H9 (cell line): ENCODE data around the gene AGPAT2. TPM values are rescaled to one million over a fixed set of nuclear protein-coding genes. Genes with fewer than 3 reads are reported as not detected.
A peak's percentile ranks its signal among the peaks of the same experiment; 100 is the strongest.

Experiments used
- DNase-seq: peaks from one replicate; pipeline ENCODE4 v3.0.0-alpha.2; 2017
- H2AFZ ChIP-seq: one replicate; pipeline ENCODE4 v1.6.1; 2013; ENCODE audit warnings: mild to moderate bottlenecking, low read length, control low read depth, moderate library complexity
- H2AK5ac ChIP-seq: 2 replicates; pipeline ENCODE4 v1.6.1; 2013; ENCODE audit warnings: low read length, control low read depth, mixed read lengths; ENCODE audit not compliant: insufficient read length
- H2BK120ac ChIP-seq: one replicate; pipeline ENCODE4 v1.6.1; 2013; ENCODE audit warnings: low read depth, mild to moderate bottlenecking, low read length, control low read depth, inconsistent platforms; ENCODE audit not compliant: poor library complexity, severe bottlenecking
- H2BK12ac ChIP-seq: 2 replicates; pipeline ENCODE4 v1.6.1; 2013; ENCODE audit warnings: low read length, control low read depth, mixed read lengths, low read depth; ENCODE audit not compliant: insufficient read length
- H2BK15ac ChIP-seq: 2 replicates; pipeline ENCODE4 v1.6.1; 2013; ENCODE audit warnings: low read depth, low read length, control low read depth
- H2BK20ac ChIP-seq: one replicate; pipeline ENCODE4 v1.6.1; 2013; ENCODE audit warnings: low read depth, mild to moderate bottlenecking, low read length, control low read depth, inconsistent platforms; ENCODE audit not compliant: poor library complexity, severe bottlenecking
- H2BK5ac ChIP-seq: 2 replicates; pipeline ENCODE4 v1.6.1; 2013; ENCODE audit warnings: low read length, control low read depth, mixed read lengths; ENCODE audit not compliant: insufficient read length
- H3K14ac ChIP-seq: 2 replicates; pipeline ENCODE4 v1.6.1; 2013; ENCODE audit warnings: low read length, control low read depth; ENCODE audit not compliant: insufficient read depth
- H3K18ac ChIP-seq: 2 replicates; pipeline ENCODE4 v1.6.1; 2013; ENCODE audit warnings: low read depth, mild to moderate bottlenecking, mixed read lengths, low read length, control low read depth; ENCODE audit not compliant: insufficient read length
- H3K23ac ChIP-seq: 2 replicates; pipeline ENCODE4 v1.6.1; 2013; ENCODE audit warnings: low read length, control low read depth, mixed read lengths, low read depth; ENCODE audit not compliant: insufficient read length
- H3K23me2 ChIP-seq: 2 replicates; pipeline ENCODE4 v1.6.1; 2013; ENCODE audit warnings: low read depth, mild to moderate bottlenecking, mixed read lengths, low read length, control low read depth; ENCODE audit not compliant: insufficient read length, poor library complexity, severe bottlenecking
- H3K27ac ChIP-seq: 2 replicates; pipeline ENCODE4 v1.5.1; 2013; ENCODE audit warnings: low read length, control low read depth, mixed read lengths, low read depth; ENCODE audit not compliant: insufficient read length
- H3K27me3 ChIP-seq: 2 replicates; pipeline ENCODE4 v1.6.1; 2013; ENCODE audit warnings: low read length, control low read depth, inconsistent platforms; ENCODE audit not compliant: insufficient read depth
- H3K4ac ChIP-seq: 2 replicates; pipeline ENCODE4 v1.6.1; 2013; ENCODE audit warnings: low read depth, mild to moderate bottlenecking, control low read depth, inconsistent platforms, low read length, moderate library complexity
- H3K4me1 ChIP-seq: 2 replicates; pipeline ENCODE4 v1.6.1; 2013; ENCODE audit warnings: low read length, control low read depth, inconsistent platforms; ENCODE audit not compliant: insufficient read depth
- H3K4me2 ChIP-seq: 2 replicates; pipeline ENCODE4 v1.6.1; 2013; ENCODE audit warnings: low read length, control low read depth, mixed read lengths; ENCODE audit not compliant: insufficient read length, insufficient read depth
- H3K56ac ChIP-seq: 2 replicates; pipeline ENCODE4 v1.6.1; 2013; ENCODE audit warnings: low read depth, mild to moderate bottlenecking, mixed read lengths, low read length, control low read depth; ENCODE audit not compliant: insufficient read length
- H3K79me1 ChIP-seq: 2 replicates; pipeline ENCODE4 v1.6.1; 2013; ENCODE audit warnings: low read depth, mild to moderate bottlenecking, moderate library complexity, low read length, control low read depth, inconsistent platforms; ENCODE audit not compliant: insufficient read depth, poor library complexity, severe bottlenecking
- H3K79me2 ChIP-seq: 2 replicates; pipeline ENCODE4 v1.6.1; 2013; ENCODE audit warnings: low read length, control low read depth, inconsistent platforms; ENCODE audit not compliant: insufficient read depth
- H3K9ac ChIP-seq: 2 replicates; pipeline ENCODE4 v1.6.1; 2013; ENCODE audit warnings: low read length, control low read depth, mixed read lengths; ENCODE audit not compliant: insufficient read length; ENCODE audit errors: extremely low read depth
- H3K9me3 ChIP-seq: one replicate; pipeline ENCODE4 v1.6.1; 2013; ENCODE audit warnings: low read depth, low read length, inconsistent platforms; ENCODE audit not compliant: control insufficient read depth
- H3T11ph ChIP-seq: one replicate; pipeline ENCODE4 v1.6.1; 2013; ENCODE audit warnings: mild to moderate bottlenecking, low read length, control low read depth, inconsistent platforms
- H4K20me1 ChIP-seq: one replicate; pipeline ENCODE4 v1.6.1; 2013; ENCODE audit not compliant: control insufficient read depth, insufficient read length, insufficient read depth
- H4K5ac ChIP-seq: 2 replicates; pipeline ENCODE4 v1.6.1; 2013; ENCODE audit warnings: low read depth, mild to moderate bottlenecking, mixed read lengths, low read length, control low read depth; ENCODE audit not compliant: insufficient read length
- H4K8ac ChIP-seq: replicated peaks from 2 replicates; pipeline ENCODE4 v1.6.1; 2013; ENCODE audit warnings: low read length, control low read depth, mixed read lengths, low read depth; ENCODE audit not compliant: insufficient read length
- H4K91ac ChIP-seq: 2 replicates; pipeline ENCODE4 v1.6.1; 2013; ENCODE audit warnings: low read depth, mild to moderate bottlenecking, moderate library complexity, mixed read lengths, low read length, control low read depth; ENCODE audit not compliant: insufficient read length
- H3K27ac Mint-ChIP-seq, 3 experiments: 2 replicates in 2 of 3; 3 replicates in 1 of 3; pipeline ENCODE4 v1.8.0; 2020 to 2021; ENCODE audit warnings: mixed read lengths in 3 of 3, mild to moderate bottlenecking in 1 of 3, moderate library complexity in 1 of 3
- H3K27me3 Mint-ChIP-seq: 2 replicates; pipeline ENCODE4 v1.8.0; 2021; ENCODE audit warnings: low read depth, mild to moderate bottlenecking, moderate library complexity, mixed read lengths
- H3K36me3 Mint-ChIP-seq, 3 experiments: 2 replicates in 2 of 3; 3 replicates in 1 of 3; pipeline ENCODE4 v1.8.0; 2020 to 2021; ENCODE audit warnings: low read depth in 3 of 3, mixed read lengths in 3 of 3; ENCODE audit not compliant: insufficient read depth in 1 of 3
- H3K4me1 Mint-ChIP-seq, 2 experiments: 2 replicates each; pipeline ENCODE4 v1.8.0; 2020; ENCODE audit warnings: mixed read lengths in 2 of 2
- H3K4me3 Mint-ChIP-seq, 2 experiments: 2 replicates in 1 of 2; 3 replicates in 1 of 2; pipeline ENCODE4 v1.8.0; 2020 to 2021; ENCODE audit warnings: mild to moderate bottlenecking in 2 of 2, mixed read lengths in 2 of 2, moderate library complexity in 1 of 2
- H3K9me3 Mint-ChIP-seq, 2 experiments: 2 replicates in 1 of 2; 3 replicates in 1 of 2; pipeline ENCODE4 v1.8.0; 2020; ENCODE audit warnings: mild to moderate bottlenecking in 2 of 2, mixed read lengths in 2 of 2, moderate library complexity in 1 of 2
- WGBS: extraction: QIAGEN DNeasy Blood & Tissue Kit; methylation state at CpG from one replicate; pipeline ENCODE4 v1.1.7; 2013; ENCODE audit warnings: missing lambda C conversion rate, low lambda C conversion rate, mixed read lengths; ENCODE audit not compliant: insufficient read length; ENCODE audit errors: extremely low coverage; 5-methylcytosine and 5-hydroxymethylcytosine counted together
- total RNA-seq: library from RNA; stranded (reverse); gene quantifications from 2 replicates; pipeline ENCODE4 v1.2.1, GENCODE V29; 2021
- TF ChIP-seq, protein P1 (sequence below): fragments of 200-600 bp; sonication (generic); conservative IDR thresholded peaks from 3 replicates; pipeline ENCODE4 v1.8.0; 2021; ENCODE audit warnings: antibody characterized with exemption, mild to moderate bottlenecking

The AGPAT2 gene
- total RNA-seq, 1 experiment from 2014 or later, result 29.7 TPM

DNA sequence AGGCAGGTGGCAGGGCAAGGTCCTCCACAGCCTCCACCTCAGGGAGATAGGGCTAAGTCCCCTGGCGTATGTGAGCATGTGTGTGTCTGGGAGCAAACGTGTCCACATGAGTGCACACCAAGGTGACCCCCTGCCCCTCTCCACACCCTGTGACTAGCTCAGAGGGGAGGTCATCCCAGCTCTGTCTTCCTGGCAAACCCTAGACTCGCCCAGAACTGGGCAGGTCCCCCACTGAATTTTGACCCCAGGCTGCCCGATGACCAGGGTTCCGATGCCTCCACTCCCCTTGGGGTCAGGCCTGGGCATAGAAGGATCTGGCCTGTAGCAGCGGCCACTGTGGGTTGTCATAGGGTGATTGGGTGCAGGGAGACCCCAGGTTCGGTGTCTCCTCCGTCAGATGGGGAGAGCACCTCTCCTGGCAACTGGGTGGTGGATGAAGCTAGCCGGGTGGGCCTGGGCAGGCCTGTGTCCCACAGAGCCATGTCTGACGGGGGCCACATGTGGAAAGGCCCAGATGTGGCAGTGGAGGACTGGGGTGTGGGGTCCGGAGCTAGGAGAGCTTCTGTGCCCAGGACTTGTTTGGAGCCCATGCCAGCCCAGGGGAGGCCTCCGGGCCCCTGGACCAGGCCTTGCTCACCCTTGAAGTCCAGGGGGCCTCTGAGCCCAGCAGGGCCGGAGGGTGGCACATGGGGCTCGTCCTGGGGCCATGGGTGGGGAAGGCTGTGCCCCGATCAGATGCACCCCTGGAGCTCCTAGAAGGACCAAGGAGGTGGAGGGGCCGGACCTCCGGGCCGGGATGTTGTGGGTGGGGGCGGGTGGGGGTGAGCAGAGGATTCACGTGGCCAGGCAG lies 31.3 kb upstream of the AGPAT2 start:
- H3K4me3 Mint-ChIP-seq, result no peak overlapping the region
- H3K9me3 ChIP-seq, result no peaks in the 10 kb centered on the region
- no peak for DNase-seq
- H3K23me2 ChIP-seq, result no peaks in the 10 kb centered on the region
- peaks cover 3 to 15% (median 6%) of the 10 kb centered on the region in 3 experiments; a peak in 5 of 7 replicates for H3K36me3 Mint-ChIP-seq
- no peak overlapping the region for H4K8ac ChIP-seq
- H2BK15ac ChIP-seq, result no peak overlapping the region
- no peak overlapping the region for H2BK5ac ChIP-seq
- H2AK5ac ChIP-seq, result no peak overlapping the region
- no peak overlapping the region for H3K56ac ChIP-seq
- H3K27ac ChIP-seq, result no peak overlapping the region
- H2AFZ ChIP-seq, result no peak overlapping the region
- H3K79me2 ChIP-seq, result peaks cover 4% of the 10 kb centered on the region; the same call in 1 of the 2 replicates
- no peaks in the 10 kb centered on the region; the same call in 1 of the 2 replicates for H3K27me3 Mint-ChIP-seq
- no peak overlapping the region for H3K18ac ChIP-seq
- H3K4me1 ChIP-seq, result no peaks in the 10 kb centered on the region; the same call in 1 of the 2 replicates
- H3T11ph ChIP-seq, result no peak overlapping the region
- no peaks in the 10 kb centered on the region for H4K20me1 ChIP-seq
- WGBS, result no CpG with 5 or more reads among the region's 20 CpGs
- no peak overlapping the region for H4K91ac ChIP-seq
- H3K4me2 ChIP-seq, result no peak overlapping the region
- H3K4me1 Mint-ChIP-seq, result peaks cover 3 to 11% of the 10 kb centered on the region in 2 experiments; a peak in 2 of 4 replicates
- H3K9me3 Mint-ChIP-seq, result no peaks in the 10 kb centered on the region; a peak in 1 of 5 replicates
- H3K27ac Mint-ChIP-seq, result peak overlapping the region in 1 of 3 experiments; percentile 49; a peak in 1 of 7 replicates
- no peak overlapping the region; the same call in 1 of the 2 replicates for H3K14ac ChIP-seq
- H3K9ac ChIP-seq, result no peak overlapping the region
- peaks cover 8% of the 10 kb centered on the region for H3K79me1 ChIP-seq
- H3K23ac ChIP-seq, result no peak overlapping the region
- H3K27me3 ChIP-seq, result no peaks in the 10 kb centered on the region
- no peak overlapping the region for H3K4ac ChIP-seq
- no peak overlapping the region for H4K5ac ChIP-seq
- TF ChIP-seq, protein P1, sequence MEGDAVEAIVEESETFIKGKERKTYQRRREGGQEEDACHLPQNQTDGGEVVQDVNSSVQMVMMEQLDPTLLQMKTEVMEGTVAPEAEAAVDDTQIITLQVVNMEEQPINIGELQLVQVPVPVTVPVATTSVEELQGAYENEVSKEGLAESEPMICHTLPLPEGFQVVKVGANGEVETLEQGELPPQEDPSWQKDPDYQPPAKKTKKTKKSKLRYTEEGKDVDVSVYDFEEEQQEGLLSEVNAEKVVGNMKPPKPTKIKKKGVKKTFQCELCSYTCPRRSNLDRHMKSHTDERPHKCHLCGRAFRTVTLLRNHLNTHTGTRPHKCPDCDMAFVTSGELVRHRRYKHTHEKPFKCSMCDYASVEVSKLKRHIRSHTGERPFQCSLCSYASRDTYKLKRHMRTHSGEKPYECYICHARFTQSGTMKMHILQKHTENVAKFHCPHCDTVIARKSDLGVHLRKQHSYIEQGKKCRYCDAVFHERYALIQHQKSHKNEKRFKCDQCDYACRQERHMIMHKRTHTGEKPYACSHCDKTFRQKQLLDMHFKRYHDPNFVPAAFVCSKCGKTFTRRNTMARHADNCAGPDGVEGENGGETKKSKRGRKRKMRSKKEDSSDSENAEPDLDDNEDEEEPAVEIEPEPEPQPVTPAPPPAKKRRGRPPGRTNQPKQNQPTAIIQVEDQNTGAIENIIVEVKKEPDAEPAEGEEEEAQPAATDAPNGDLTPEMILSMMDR, result no peak
- H2BK20ac ChIP-seq, result no peak overlapping the region
- no peak overlapping the region for H2BK12ac ChIP-seq
- H2BK120ac ChIP-seq, result no peak overlapping the region
